NCI-H1417 (cell line): ENCODE measurements around the gene POLD3.
"Not testable (repeated sequence)": the region's sequence is repeated elsewhere in the genome, so short reads cannot be mapped to it uniquely, and the experiment has no call there.

ENCODE experiments used
- DNase-seq, 3 experiments: peaks; one replicate each; lab custom pipeline; 2025; lab: John Stamatoyannopoulos, UW

The POLD3 gene

DNA sequence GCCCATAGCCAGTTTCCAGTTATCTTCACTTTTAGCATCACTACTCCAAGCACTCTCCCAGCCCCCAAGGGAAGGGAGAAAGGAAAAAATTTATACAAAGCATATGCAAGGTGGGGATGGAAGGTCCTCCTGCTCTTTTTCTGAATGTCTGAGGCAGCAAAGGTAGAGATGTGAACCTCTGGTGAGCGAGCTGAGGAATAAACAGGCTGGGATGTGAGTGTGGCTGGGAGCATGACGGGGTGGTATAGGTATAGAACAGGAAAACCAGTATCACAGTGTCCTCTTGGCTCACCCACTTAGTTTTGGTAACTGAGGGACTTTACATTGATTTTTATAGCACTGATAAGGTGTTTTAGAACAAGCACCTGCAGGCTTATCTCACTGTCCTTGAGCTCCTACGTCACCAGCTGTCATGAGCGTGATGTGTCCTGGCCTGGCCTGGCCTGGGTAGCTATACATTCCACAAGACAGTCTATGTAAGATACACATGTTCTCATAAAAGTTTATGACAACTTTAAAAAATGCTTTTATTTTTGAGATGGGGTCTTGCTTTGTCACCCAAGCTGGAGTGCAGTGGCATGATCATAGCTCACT lies 10.3 kb upstream of the POLD3 start:
- no peak for DNase-seq

DNA sequence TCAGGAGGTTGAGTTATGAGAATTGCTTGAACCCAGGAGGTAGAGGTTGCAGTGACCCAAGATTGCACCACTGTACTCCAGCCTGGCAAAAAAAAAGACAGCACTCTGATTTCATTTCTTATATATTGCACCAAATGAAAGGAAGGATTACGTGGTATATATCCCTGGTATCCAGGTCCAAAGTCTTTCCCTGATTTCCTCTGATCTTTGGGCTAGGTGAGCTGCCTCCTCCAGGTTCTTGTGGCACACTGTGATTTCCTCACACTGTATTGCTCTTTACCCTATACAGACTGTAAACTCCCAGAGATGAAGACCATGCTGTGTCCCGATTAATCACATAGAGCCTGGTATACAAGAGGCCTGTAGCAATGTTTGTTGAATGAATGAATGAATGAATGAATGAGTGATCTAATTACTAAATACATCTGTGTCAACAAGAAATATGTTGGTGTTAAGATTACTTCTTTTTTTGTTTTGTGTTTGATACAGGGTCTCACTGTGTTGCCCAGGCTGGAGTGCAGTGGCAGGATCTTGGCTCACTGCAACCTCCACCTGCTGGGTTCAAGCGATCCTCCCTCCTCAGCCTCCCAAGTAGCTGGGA lies 9.3 kb upstream of the POLD3 start:
- no peak for DNase-seq

DNA sequence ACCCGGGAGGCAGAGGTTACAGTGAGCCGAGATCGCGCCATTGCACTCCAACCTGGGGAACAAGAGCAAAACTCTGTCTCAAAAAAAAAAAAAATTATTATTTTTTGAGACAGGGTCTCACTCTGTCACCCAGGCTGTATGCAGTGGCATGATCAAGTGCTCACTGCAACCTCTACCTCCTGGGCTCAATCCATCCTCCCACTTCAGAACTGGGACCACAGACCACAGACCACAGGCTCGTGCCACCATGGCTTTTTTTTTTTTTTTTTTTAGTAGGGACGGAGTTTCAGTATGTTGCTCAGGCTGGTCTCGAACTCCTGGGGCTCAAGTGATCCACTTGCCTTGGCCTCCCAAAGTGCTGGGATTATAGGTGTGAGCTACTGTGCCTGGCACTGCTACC lies 1.9 kb upstream of the POLD3 start:
- DNase-seq = not testable (repeated sequence)

DNA sequence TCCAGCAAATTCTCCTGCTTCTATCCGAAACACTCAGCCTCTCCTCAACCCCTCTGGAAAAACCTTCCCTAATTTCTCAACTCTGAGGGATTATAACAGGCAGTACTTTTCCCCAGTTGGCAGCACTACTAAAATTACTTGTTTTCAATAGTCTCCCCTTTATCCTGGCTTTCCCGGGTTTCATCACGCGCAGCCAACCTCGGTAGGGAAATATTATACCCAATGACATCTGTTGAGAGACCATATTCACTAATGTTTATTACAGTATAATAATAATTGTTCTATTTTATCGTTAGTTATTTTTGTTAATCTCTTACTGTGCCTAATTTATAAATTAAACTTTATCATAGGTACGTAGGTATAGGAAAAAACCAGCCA lies 330 bp upstream of the POLD3 start:
- DNase-seq = no peak

DNA sequence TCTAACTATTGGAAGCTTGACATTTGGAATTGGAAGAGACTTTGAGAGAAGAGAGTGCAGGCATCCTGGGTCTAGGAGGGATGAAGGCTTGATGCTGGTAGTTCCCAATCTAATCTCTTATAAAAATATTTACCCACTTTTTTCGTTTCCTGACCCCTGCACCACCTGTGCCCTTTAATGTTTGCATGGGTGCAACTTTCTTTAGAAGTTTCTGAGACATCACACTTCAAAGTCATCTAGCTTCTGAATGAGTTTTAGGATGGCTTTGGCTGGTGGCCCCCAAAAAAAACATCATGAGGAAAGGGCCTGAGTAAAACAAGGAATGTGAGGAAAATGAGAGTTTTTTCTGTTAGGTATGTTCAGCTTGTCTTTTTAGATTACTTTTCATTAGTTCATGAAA lies 1.1 kb downstream of the POLD3 start:
- DNase-seq = no peak

DNA sequence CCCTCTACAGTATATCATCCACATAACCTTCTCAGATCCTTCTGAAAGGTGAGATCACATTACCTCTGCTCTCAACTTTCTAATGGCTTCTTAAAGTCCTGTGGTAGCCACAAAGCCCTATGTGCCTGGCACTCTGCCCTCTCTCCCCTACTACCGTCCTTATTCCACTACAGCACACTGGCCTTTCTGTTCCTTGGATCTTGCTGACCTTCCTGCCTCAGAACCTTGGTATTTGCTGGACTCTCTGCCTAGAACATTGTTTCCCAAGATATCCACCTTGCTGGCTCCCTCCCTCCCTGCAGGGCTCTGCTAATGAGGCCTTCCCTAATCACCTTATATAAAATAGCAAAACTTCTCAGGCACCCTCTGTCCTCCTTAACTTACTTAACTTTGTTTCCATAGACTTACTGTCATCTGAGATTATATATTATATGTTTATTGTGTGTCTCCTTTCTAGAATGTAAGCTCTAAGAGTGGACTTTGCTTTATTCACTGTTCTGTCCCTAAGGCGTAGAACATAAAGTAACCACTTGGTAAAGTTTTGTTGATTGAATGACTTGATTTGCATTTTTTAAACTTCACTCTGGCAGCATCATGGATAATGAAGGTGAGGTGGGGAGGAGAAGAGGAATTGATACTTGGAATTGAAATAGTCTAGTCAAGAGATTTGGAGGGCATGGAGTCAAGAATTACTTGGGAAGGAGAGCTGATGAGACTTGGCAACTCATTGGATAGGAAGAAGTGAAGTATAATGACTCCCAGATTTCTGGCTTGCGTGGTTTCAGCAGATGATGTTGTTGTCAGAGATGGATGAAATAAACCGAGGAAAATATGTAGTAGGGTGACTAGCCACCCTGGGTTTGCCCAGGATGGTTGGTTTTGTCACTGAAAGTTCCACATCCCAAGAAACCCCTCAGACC lies 10.5 kb downstream of the POLD3 start:
- no peak for DNase-seq

DNA sequence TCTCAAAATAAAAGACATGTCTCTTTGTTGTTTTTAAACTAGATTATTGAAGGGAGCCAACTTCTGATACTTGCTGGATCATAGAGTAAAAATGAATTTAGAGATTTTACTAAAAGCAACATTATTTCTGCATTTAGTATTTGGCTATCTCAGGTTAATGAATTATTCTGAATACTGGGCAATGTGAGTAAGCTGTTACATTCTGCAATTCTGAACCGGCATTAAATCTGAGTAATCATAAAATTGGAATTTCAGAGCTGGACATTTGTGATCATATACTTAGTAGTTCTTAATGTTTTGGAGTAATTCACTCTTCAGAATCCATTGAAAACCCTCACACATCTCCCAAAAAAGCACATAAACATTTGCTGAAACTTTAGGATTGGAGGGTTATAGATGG lies 11.5 kb downstream of the POLD3 start:
- no peak for DNase-seq

DNA sequence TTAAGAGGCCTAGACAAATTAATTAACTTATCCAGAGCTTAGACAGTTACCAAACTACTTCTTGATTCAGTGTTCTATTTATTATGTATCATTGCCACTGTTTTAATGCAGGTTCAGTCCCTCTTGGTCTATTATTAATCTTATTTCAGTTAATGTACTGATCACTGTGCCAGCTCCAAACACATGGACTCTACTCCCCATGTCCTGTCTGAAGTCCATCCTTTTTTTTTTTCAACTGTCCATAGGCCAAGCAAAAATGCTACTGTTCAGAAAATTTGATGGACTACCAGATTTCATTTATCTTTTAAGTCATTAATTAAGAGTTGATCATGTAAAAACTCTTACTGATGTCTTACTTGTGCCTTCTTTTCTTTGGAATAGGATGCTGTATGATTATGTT lies 11.9 kb downstream of the POLD3 start:
- no peak for DNase-seq

DNA sequence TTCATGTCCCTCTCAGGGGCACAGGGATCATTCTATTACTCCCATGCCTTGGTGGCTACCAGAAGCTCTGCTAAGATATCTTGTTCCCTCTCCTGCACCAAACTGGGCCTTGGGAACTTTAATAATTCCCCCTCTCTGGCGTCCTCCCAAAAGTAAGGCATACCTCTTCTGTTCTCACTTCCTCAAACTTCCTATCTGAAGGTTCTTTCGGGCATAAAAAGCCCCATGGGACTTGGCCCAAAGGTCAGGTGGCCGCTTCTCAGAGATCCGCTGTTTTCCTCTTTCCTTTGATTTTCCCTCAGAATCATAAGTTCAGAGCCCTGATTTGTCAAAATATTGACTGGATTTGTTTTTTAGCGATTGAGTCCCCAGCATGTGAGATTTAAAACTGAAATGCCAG lies 13.0 kb downstream of the POLD3 start:
- no peak for DNase-seq

DNA sequence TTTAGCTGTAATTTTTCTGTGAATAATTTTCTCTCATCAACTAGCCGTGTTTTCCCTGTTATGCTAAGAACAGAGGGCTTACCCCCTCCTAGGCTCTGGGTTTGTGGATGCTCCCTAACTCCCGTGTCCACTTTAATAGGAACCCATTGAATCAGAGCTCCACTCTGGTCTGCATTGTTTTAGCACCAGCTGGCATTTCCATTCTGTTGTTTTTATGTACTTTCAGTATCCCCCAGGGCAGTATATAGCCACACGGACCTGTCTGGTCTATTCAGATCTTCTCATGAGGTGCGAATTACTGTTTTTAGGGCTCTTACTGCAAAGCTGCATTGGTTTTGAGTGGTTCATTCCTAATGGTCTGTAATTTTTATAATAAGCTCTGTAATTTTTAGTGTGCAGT lies 16.0 kb downstream of the POLD3 start:
- peak in 1 of 3 experiments; percentile 54 for DNase-seq

DNA sequence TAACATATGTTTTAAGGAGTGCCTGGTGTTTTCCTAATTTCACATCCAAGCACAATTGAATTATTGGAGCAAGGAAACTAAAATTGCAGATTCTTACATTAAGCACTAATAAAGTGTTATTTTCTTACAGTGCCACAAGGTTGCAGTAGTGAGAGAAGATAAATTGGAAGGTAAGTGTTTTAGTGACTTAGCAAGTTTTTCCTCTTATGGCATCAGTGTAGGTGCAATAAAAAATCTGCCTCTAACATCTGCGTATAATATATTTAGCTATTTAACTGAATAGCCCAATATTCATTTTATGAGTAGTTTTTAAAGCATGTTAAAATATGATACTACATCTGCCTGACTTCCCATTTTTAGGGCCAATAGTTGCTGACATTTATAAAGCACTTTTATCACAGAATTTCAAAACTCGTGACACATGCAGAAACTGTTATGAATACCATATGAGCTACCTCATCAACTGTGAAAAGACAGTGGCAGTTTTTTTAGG lies 19.0 kb downstream of the POLD3 start:
- DNase-seq = peak in 1 of 3 experiments; percentile 48

DNA sequence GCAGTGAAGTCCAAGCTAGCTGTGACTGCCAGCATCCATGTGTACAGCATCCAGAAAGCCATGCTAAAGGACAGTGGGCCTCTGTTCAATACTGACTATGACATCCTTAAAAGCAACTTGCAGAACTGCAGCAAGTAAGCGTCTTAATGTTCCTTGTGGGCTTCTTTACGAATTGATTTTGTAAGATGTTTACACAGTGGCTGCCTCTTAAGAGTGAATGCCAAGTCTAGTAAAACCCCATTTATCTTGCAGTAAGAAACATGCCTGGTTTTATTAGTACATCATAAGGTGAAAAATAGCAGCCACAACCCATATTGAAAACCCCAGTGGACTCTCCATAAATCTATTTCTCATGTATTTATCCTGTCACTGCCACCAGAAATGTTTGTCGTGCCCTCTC lies 20.5 kb downstream of the POLD3 start:
- DNase-seq = no peak

DNA sequence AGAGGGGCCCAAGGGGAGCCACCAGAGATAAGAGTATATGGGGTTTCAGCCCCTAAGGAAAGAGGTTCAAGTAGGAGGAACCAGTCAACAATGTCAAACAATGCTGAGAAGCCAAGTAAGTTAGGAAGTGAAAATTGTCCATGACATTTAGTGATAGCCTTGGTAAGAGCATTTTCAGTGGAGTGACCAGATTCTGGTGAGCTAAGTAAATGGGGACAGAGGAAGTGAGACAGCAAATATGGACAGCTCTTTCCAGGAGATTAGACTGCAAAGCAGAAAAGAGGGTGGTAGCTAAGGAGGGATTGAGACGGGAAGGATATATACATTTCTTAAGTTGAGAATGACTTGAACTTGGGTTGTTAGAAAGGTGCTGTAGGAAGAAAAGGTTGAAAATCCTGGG lies 22.9 kb downstream of the POLD3 start:
- DNase-seq = no peak

DNA sequence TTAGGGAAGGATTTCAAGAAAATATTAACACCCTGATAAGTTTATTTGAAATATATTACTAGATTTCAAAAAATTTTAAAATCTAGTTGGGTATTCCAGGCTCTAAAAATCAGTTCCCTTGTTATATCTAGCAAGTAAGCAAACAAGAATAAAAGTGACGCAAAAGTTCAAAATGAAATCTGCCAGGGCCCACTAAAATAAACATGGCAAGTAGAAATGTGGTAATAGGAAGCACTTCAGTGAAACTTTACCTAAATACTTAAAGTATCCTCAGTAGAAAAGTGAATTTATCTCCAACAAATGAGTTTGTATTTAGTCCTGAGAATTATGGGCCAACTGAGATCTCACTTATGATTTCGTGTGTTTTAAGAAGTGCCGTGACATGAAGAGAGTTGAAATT lies 23.6 kb downstream of the POLD3 start:
- no peak for DNase-seq

DNA sequence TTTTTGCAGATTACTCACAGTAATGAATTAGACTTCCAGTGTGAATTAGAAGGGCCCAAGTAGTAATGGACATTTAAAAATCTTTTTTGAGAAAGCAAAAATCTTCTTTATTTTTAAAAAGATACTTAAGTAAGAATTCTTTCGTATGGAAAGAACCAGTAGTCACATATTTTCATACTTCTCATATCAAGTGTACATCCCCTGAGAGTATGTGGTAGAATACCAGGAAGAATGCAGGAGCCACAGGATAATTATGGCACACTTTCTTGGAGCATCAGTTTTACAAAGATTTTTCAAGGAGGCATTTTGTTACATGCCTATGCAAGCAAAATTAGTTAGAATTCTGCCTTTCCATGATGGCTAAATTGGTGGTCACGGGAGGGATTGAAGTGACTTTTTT lies 28.1 kb downstream of the POLD3 start:
- DNase-seq = no peak

DNA sequence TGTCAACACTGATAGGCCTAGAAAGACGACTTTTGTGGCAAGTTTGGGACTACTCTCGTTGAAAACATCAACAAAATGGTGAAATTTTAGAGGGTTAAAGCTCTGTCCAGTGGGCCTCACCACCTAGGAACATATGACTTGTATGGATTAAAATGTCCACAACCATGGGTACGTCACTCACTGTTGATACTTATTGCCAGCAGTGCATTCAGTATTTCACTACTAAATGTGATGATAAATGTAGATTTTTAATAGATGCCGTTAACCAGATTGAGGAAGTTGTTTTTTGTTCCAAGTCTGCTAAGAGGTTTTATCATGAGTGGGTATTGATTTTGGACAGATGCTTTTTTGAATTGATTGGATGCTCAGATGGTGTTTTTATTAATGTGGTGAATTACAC lies 33.7 kb downstream of the POLD3 start:
- DNase-seq = no peak

DNA sequence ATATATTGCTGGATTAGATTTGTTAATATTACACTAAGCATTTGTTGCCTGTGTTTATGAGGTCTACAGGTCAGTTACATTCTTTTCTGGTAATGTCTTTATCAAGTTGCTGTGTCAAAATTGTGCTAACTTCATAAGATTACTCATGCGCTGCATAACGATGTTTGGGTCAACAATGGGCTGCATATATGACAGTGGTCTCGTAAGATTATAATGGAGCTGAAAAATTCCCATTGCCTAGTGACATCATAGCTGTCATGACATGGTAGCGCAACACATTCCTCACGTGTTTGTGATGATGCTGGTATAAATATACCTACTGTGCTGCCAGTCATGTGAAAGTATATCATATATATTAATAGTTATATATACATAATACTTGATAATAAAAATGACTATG lies 34.2 kb downstream of the POLD3 start:
- no peak for DNase-seq

DNA sequence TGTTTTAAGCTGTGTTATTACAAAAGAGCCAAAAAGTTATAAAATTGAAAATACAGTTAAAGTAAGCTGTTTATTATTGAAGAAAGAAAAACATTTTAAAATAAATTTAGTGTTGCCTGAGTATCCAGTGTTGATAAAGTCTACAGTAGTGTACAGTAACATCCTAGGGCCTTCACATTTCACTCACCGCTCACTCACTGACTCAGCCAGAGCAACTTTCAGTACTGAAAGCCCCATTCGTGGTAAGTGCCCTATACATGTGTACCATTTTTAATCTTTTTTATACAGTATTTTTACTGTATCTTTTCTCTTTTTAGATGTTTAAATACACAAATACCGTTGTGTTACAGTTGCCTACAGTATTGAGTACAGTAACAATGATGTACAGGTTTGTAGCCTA lies 35.0 kb downstream of the POLD3 start:
- no peak for DNase-seq

DNA sequence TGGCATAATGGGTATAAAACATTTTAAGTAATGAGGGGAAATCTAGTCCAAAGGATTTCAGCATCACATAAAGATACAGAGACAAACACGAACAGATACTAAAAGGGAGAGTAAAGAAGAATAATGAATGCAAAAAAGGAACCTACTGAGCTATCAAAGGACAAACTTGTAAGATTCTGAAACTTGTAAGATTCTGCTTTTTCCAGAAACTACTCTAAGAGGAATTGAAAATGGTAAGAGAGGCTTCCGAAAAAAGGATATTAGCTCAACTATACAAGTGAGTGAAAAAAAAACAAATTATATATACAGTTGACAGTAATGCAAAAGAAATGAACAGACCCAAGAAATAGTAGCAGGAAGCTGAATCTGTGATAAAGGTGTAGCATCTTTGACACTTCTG lies 37.7 kb downstream of the POLD3 start:
- no peak for DNase-seq

DNA sequence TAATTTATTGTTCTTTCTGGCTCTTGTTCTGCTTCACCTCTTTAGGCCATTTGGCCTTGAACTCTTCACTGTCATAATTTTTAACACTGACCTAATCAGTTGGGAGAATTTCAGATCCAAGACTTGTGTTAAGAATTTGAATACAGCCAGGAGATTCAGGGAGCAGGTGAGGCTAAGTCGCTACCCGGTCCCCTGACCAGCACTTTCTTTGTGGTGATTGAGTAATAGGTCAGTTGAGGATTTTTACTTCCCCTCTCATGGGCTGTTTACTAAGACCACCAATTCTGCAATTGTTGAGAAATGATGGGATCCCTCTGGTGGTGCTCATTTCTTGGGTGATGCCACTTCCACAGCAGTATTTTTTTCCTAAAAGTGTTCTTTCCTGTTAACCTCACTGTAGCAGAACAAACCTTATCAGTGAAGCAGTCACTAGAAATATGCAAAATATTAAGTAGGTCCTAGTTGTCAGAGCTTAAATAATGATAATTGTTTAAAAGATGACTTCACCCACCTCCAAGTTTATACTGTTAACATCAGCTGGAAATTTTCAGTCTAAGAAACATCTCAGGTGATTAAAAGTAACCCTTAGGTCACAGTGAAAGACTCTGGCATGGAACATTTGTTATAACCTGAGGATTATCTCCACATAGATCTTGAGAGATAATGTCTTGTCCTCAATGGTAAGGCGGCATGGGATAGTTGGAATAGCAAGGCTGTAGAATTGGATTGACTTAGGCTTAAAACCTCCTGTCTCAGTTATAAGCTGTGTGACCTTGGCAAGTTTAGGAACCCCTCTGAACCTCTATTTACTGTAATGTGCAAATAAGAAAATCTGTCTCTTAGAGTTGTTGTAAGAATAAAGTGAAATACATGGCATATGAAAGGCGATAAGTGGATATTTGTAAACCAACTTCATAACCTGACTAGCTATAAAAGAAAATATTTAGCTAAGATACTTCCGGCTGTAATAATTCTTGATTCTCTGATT lies 41.3 kb downstream of the POLD3 start:
- no peak for DNase-seq

DNA sequence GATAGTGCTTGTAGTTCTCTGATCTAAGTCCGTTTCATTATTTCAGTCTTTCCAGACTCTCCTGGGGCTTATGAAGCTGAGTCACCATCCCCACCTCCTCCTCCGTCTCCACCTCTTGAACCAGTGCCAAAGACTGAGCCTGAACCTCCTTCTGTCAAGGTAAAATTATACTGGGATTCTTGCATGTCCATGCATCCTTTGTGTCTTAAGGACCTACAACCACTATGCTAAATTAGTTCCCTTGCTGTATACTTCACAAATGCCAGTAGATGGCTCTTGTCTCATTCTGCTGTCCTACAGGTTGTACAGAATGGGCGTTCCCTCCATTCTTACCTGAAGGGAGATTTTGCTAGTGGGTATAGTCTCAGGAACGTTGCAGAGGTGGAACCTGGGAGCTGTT lies 42.2 kb downstream of the POLD3 start:
- peak in 2 of 3 experiments; percentile 3 to 24 for DNase-seq

DNA sequence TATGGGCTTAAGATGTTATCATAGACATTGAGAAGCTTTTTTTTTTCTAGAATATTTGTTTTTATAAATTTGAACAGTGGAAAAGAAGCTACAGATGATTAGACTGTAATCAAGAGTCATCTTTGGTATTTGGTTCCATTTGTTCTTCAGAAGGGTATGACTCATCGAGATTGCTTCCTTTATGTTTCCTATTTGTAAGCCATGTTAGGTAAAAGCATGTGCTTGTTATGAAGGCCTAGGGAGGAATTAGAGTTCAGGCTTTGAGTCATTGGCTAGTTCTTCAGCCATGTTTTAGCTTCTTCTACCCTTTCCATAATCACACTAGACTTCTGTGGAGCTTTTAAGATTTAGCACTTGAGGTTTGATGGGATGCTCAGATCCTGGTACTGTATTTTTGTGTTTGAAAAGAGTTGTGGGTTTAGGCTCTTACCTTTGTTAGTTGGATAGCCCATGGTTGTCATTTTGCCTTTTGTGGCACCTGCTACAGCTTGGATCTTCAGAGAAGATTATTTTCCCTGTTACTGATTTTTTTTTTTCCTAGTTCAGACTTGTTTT lies 44.3 kb downstream of the POLD3 start:
- no peak for DNase-seq
